Neural progenitor cell (in vitro differentiated cells): ENCODE results near the gene LRRTM4.

Source experiments
- CTCF ChIP-seq: fragments of 200-600 bp; sonication (generic); IDR thresholded peaks from 2 replicates; pipeline ENCODE4 v1.5.1; 2017; ENCODE audit warnings: antibody characterized with exemption, mild to moderate bottlenecking
- EZH2 ChIP-seq: fragments of 200-600 bp; sonication (generic); IDR thresholded peaks from 2 replicates; pipeline ENCODE4 v1.6.1; 2017; ENCODE audit warnings: antibody characterized with exemption, mild to moderate bottlenecking, moderate library complexity
- EZH2phosphoT487 ChIP-seq: fragments of 200-600 bp; sonication (generic); IDR thresholded peaks from 2 replicates; pipeline ENCODE4 v1.6.1; 2017; ENCODE audit warnings: antibody characterized with exemption

DNA sequence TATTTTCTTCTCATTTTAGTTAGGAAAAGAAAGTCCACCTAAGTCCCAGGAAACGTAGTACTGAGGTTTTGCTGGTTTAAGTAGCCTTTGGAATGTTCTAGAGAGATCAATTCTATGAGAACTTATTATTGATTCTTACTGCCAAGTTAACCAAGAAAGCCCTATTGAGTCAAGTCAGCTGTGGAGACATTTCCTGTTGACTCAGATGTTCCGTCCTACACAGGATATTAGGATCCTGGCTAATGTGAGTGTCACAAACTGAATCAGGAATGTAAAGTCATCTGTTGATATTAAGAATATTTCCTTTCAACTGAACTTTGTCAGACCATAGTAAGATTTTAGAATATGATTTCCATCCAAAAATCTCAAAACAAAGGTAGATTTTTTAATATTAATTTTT, 654.3 kb downstream of the LRRTM4 start:
- TF ChIP-seq CTCF: no peak
- no peak for TF ChIP-seq EZH2
- no peak for TF ChIP-seq EZH2phosphoT487
